MCF 10A (cell line): Measurements from ENCODE around the gene ST3GAL6. TPM values are rescaled to one million over a fixed set of nuclear protein-coding genes. Genes with fewer than 3 reads are reported as not detected.

ENCODE experiments used
- BruUV-seq: library from RNA; stranded (reverse); fragments of 400-500 nt; replicated peaks from 2 replicates; lab custom pipeline; 2021; lab: Mats Ljungman, UMichigan
- CTCF ChIA-PET: fragments of 300-600 bp; sonication (Branson Sonifier 250); formaldehyde crosslinking; extraction: SDS; loops from one replicate; lab custom pipeline; 2021; ENCODE audit warnings: antibody characterized with exemption, inconsistent platforms; lab: Yijun Ruan, JAX
- POLR2A ChIA-PET: fragments of 300-600, 350-650 bp; sonication (Branson Sonifier 250); formaldehyde crosslinking; extraction: SDS; loops from one replicate; lab custom pipeline; 2020; ENCODE audit warnings: antibody characterized with exemption, inconsistent platforms; lab: Yijun Ruan, JAX
- DNase-seq: peaks from one replicate; pipeline ENCODE4 v3.0.0-alpha.2; 2018; ENCODE audit not compliant: unreplicated experiment
- H3K27ac Mint-ChIP-seq: one replicate; pipeline ENCODE4 v1.8.0; 2022; ENCODE audit warnings: mild to moderate bottlenecking, low read depth, mixed read lengths; ENCODE audit not compliant: unreplicated experiment
- H3K27me3 Mint-ChIP-seq: one replicate; pipeline ENCODE4 v1.8.0; 2022; ENCODE audit warnings: mixed read lengths; ENCODE audit not compliant: insufficient read depth, unreplicated experiment
- H3K36me3 Mint-ChIP-seq: one replicate; pipeline ENCODE4 v1.8.0; 2022; ENCODE audit warnings: mild to moderate bottlenecking, moderate library complexity, mixed read lengths; ENCODE audit not compliant: insufficient read depth, unreplicated experiment
- H3K4me1 Mint-ChIP-seq: one replicate; pipeline ENCODE4 v1.8.0; 2022; ENCODE audit warnings: mixed read lengths; ENCODE audit not compliant: insufficient read depth, unreplicated experiment
- H3K4me3 Mint-ChIP-seq: one replicate; pipeline ENCODE4 v1.8.0; 2022; ENCODE audit warnings: mild to moderate bottlenecking, moderate library complexity, mixed read lengths; ENCODE audit not compliant: unreplicated experiment
- H3K9me3 Mint-ChIP-seq: one replicate; pipeline ENCODE4 v1.8.0; 2022; ENCODE audit warnings: mixed read lengths; ENCODE audit not compliant: unreplicated experiment
- intact Hi-C: fragments of 100-400 bp; cut with micrococcal nuclease; formaldehyde crosslinking; loops from 2 replicates; pipeline ENCODE4 v1.14.1; 2022
- total RNA-seq: library from RNA; stranded (reverse); gene quantifications from 2 replicates; pipeline ENCODE4 v1.2.3, GENCODE V29; 2022
- TF ChIP-seq, protein P1 (sequence below): fragments of 200-600 bp; IDR thresholded peaks from one replicate; pipeline ENCODE4 v1.8.0; 2022; ENCODE audit warnings: antibody characterized with exemption, mild to moderate bottlenecking; ENCODE audit not compliant: unreplicated experiment

ST3GAL6 gene
- total RNA-seq, 1 experiment from 2014 or later: 1.2 TPM

DNA sequence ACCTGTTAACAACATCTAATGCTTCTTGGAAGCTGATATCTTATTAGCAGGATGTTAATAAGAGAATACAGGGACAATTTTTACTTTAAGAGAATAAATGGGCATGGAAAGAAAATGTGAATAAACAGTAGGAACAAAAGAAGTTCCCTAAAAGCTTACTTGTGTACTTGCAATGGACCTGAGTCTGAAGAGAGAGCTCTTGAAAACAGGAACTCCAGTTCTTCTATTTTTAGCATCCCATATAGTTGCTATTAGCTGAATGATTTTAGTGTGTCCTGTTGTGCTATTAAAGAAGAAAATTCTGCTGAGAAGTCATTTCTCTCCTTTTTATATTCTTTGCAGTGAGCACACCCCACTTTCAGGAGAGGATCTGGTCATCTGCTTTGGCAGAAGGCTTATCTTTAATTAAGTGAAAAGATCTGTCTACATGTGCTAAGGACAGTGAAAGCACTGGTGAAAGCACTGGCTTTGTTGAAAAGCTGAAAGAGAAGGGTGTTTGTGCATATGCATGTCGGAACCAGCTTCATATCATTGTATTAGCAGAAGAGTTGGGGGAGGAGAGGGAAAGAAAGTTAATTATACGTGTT is 1.4 kb upstream of the ST3GAL6 start:
- intact Hi-C loops: no loop called here
- no peak for DNase-seq
- Mint-ChIP-seq H3K9me3 (no peaks in the 10 kb centered on the region), H3K4me3 (no peak overlapping the region), H3K36me3 (no peaks in the 10 kb centered on the region), H3K27ac (no peak overlapping the region), H3K4me1 (peaks cover 15% of the 10 kb centered on the region), H3K27me3 (no peaks in the 10 kb centered on the region)
- TF ChIP-seq, protein P1, sequence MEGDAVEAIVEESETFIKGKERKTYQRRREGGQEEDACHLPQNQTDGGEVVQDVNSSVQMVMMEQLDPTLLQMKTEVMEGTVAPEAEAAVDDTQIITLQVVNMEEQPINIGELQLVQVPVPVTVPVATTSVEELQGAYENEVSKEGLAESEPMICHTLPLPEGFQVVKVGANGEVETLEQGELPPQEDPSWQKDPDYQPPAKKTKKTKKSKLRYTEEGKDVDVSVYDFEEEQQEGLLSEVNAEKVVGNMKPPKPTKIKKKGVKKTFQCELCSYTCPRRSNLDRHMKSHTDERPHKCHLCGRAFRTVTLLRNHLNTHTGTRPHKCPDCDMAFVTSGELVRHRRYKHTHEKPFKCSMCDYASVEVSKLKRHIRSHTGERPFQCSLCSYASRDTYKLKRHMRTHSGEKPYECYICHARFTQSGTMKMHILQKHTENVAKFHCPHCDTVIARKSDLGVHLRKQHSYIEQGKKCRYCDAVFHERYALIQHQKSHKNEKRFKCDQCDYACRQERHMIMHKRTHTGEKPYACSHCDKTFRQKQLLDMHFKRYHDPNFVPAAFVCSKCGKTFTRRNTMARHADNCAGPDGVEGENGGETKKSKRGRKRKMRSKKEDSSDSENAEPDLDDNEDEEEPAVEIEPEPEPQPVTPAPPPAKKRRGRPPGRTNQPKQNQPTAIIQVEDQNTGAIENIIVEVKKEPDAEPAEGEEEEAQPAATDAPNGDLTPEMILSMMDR: no peak
- ChIA-PET CTCF (interaction anchor here (1.5 to 2.8 kb wide), 2 partner anchors 13 to 159 kb away, joined by 3 to 10 read pairs; no protein-coding TSS in a partner anchor), POLR2A (no interaction called here)
- BruUV-seq: no TSS peak

DNA sequence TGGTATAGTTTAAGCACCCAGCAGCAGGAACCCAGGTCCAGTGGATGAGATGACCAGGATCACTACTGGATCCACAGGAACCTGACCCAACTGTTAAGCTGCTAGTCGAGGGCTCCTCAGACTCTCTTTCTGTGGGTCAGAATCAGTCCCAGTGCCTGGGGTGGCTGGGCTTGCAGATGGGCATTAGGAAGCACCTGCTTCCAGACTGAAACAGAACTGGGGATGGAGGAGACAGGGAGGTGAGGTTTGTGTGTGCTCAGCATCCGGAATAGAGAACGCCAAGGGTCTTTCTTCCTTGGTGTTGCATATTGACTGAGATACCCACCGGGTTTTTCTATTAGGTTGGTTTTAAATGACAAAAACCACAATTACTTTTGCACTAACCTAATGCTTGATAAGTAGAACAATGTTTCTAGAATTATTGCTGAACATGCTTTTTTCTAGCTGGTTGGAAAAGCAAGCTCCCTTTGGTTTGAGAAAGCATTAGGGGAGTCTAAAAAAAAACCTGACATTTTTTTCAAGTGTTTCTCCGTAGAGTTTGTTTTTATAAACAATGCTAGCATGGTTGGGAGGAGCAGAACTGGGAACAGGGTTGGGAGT is 779 bp downstream of the ST3GAL6 start:
- intact Hi-C loops: no loop called here
- ChIA-PET POLR2A (interaction anchor here (0.7 kb wide), 1 partner anchor 17 kb away, joined by 3 read pairs; no protein-coding TSS in a partner anchor), CTCF (interaction anchor here (0.6 to 1.1 kb wide), 4 partner anchors 10 to 163 kb away, joined by 3 to 4 read pairs (median 4); no protein-coding TSS in a partner anchor)
- BruUV-seq: no TSS peak
- no peaks in the 10 kb centered on the region for H3K27me3 Mint-ChIP-seq
- H3K9me3 Mint-ChIP-seq: no peaks in the 10 kb centered on the region
- no peaks in the 10 kb centered on the region for H3K36me3 Mint-ChIP-seq
- TF ChIP-seq, protein P1: no peak
- no peak for DNase-seq
- no peak overlapping the region for H3K4me3 Mint-ChIP-seq
- H3K4me1 Mint-ChIP-seq: peaks cover 15% of the 10 kb centered on the region
- H3K27ac Mint-ChIP-seq: no peak overlapping the region

DNA sequence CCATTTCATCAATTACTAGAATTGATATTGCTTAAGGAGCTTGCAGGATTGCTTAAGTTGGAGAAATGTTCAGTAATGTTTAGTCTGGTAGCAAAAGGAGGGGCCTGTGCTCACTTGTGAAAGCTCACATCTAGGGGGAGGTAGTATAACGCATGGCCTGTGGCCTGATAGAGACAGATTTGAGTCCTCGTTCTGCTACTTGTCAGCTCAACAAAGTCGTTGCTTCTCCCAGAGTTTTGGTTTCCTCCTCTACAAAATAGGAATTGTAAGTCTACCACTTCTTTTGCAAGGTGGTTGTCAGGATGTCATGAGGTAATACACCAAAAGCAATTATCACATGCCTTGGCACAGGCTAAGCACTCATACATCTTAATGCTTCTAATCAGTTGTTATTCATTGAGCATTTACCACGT is 1.3 kb downstream of the ST3GAL6 start:
- H3K27ac Mint-ChIP-seq: no peak overlapping the region
- peaks cover 15% of the 10 kb centered on the region for H3K4me1 Mint-ChIP-seq
- POLR2A ChIA-PET: interaction anchor here (0.7 kb wide), 1 partner anchor 16 kb away, joined by 3 read pairs; no protein-coding TSS in a partner anchor
- intact Hi-C loops: no loop called here
- no TSS peak for BruUV-seq
- no peaks in the 10 kb centered on the region for H3K9me3 Mint-ChIP-seq
- CTCF ChIA-PET: interaction anchor here (0.8 to 1.1 kb wide), 3 partner anchors 27 to 164 kb away, joined by 3 to 4 read pairs (median 4); no protein-coding TSS in a partner anchor
- no peak for DNase-seq
- TF ChIP-seq, protein P1: no peak
- no peak overlapping the region for H3K4me3 Mint-ChIP-seq
- no peaks in the 10 kb centered on the region for H3K27me3 Mint-ChIP-seq
- no peaks in the 10 kb centered on the region for H3K36me3 Mint-ChIP-seq

DNA sequence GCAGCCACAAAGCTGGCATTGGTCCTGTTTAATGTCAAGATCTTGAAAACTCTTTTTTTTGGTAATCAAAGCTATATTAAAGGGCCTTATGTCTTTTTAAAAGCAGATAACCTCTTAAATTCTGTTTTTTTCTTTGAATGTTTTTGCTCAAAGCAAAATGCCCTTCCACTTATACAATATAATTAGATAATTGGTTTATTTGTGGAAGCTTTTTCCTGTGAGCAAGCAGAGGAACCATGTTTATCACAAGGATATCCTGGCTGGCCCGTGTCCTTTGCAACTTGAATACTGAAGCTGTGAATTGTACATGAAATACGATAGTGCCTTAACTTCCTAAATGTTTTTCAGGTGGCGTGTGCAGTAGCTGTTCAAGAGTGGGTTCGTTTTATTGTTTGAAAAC is 2.6 kb downstream of the ST3GAL6 start:
- no peaks in the 10 kb centered on the region for H3K36me3 Mint-ChIP-seq
- TF ChIP-seq, protein P1: no peak
- no peaks in the 10 kb centered on the region for H3K27me3 Mint-ChIP-seq
- H3K27ac Mint-ChIP-seq: no peak overlapping the region
- no TSS peak for BruUV-seq
- intact Hi-C loops: no loop called here
- H3K4me3 Mint-ChIP-seq: no peak overlapping the region
- no peaks in the 10 kb centered on the region for H3K9me3 Mint-ChIP-seq
- peaks cover 24% of the 10 kb centered on the region for H3K4me1 Mint-ChIP-seq
- DNase-seq: no peak
- CTCF ChIA-PET: interaction anchor here (0.6 kb wide), 1 partner anchor 10 kb away, joined by 3 read pairs; no protein-coding TSS in a partner anchor
- POLR2A ChIA-PET: no interaction called here
